A673 (cell line): Measurements from ENCODE around the gene SAMHD1. TPM values are rescaled to one million over a fixed set of nuclear protein-coding genes. Genes with fewer than 3 reads are reported as not detected.

ENCODE experiments used
- BruUV-seq: library from RNA; stranded (reverse); fragments of 400-500 nt; replicated peaks from 2 replicates; lab custom pipeline; 2021; lab: Mats Ljungman, UMichigan
- CTCF ChIA-PET: fragments of 300-600 bp; sonication (Branson Sonifier 250); formaldehyde crosslinking; loops from one replicate; lab custom pipeline; 2022; ENCODE audit warnings: antibody characterized with exemption; lab: Charles Lee
- POLR2A ChIA-PET: fragments of 300-600 bp; sonication (Branson Sonifier 250); formaldehyde crosslinking; loops from one replicate; lab custom pipeline; 2022; ENCODE audit warnings: antibody characterized with exemption; ENCODE audit not compliant: low non-redundant PET; lab: Charles Lee
- DNase-seq: peaks from one replicate; pipeline ENCODE4 v3.0.0-alpha.2; 2015; ENCODE audit warnings: low spot score
- H3K27ac ChIP-seq: fragments of 200-600 bp; sonication (generic); 2 replicates; pipeline ENCODE4 v1.5.1; 2016; ENCODE audit warnings: mixed run types, low read depth, mild to moderate bottlenecking, mixed read lengths, antibody characterized with exemption, low read length; ENCODE audit not compliant: poor library complexity, severe bottlenecking
- H3K27me3 ChIP-seq: fragments of 200-600 bp; sonication (generic); replicated peaks from 2 replicates; pipeline ENCODE4 v1.6.1; 2017; ENCODE audit warnings: mixed run types, low read depth, mild to moderate bottlenecking, mixed read lengths, antibody characterized with exemption, low read length; ENCODE audit not compliant: insufficient read depth, poor library complexity
- H3K36me3 ChIP-seq: fragments of 200-600 bp; sonication (generic); 2 replicates; pipeline ENCODE4 v1.6.1; 2016; ENCODE audit warnings: mixed run types, mild to moderate bottlenecking, mixed read lengths, antibody characterized with exemption, low read length; ENCODE audit not compliant: insufficient read depth, poor library complexity, severe bottlenecking
- H3K4me1 ChIP-seq: fragments of 200-600 bp; sonication (generic); 2 replicates; pipeline ENCODE4 v1.6.1; 2017; ENCODE audit warnings: mixed run types, mild to moderate bottlenecking, mixed read lengths, antibody characterized with exemption, low read length; ENCODE audit not compliant: insufficient read depth, poor library complexity, severe bottlenecking
- H3K4me3 ChIP-seq: fragments of 200-600 bp; sonication (generic); 2 replicates; pipeline ENCODE4 v1.5.1; 2016; ENCODE audit warnings: low read depth, mixed run types, mild to moderate bottlenecking, mixed read lengths, low read length; ENCODE audit not compliant: poor library complexity, severe bottlenecking
- H3K9me3 ChIP-seq: fragments of 200-600 bp; sonication (generic); 2 replicates; pipeline ENCODE4 v1.6.1; 2016; ENCODE audit warnings: mixed run types, low read depth, mild to moderate bottlenecking, mixed read lengths, antibody characterized with exemption, low read length; ENCODE audit not compliant: poor library complexity, severe bottlenecking
- EZH2 ChIP-seq: fragments of 200-600 bp; sonication (generic); IDR thresholded peaks from 2 replicates; pipeline ENCODE4 v1.6.1; 2017; ENCODE audit warnings: borderline replicate concordance, low read depth, mild to moderate bottlenecking, mixed read lengths, antibody characterized with exemption, low read length; ENCODE audit not compliant: poor library complexity, severe bottlenecking
- intact Hi-C: fragments of 100-400 bp; cut with micrococcal nuclease; formaldehyde crosslinking; loops from one replicate; pipeline ENCODE4 v1.10.0; 2022; ENCODE audit not compliant: unreplicated experiment
- total RNA-seq: library from RNA; stranded (reverse); gene quantifications from 2 replicates; pipeline ENCODE4 v1.2.3, GENCODE V29; 2021
- TF ChIP-seq, protein P1 (sequence below): fragments of 300-800, 200-600 bp; sonication (generic); conservative IDR thresholded peaks from 2 replicates; pipeline ENCODE4 v1.5.1; 2017; ENCODE audit warnings: low read depth, mild to moderate bottlenecking, antibody characterized with exemption, low read length, moderate library complexity, mixed read lengths

Gene SAMHD1
- total RNA-seq, 1 experiment from 2014 or later = 10.9 TPM

DNA sequence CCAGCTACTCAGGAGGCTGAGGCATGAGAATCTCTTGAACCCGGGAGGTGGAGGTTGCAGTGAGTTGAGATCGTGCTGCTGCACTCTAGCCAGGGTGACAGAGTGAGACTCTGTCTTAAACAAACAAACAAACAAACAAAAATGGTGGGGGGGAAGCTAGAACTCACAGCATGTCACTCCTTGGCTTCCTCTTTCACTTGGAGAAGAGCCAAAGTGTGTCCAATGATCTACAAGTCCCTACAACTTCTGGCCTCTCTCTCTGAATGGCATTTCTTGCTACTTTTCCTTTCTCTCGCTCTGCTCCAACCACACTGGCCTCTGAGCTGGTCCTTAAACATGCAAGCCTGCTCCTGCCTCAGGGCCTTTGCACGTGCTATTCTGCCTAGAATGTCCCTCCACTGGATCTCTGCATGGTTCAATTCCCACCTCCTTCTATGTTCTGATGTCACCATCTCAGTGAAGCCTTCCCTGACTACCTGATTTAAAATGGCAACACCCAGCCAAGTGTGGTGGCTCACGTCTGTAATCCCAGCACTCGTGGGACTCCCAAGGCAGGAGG is 67.5 kb downstream of the SAMHD1 start:
- ChIA-PET POLR2A (no interaction called here), CTCF (no interaction called here)
- Histone ChIP-seq H3K4me1 (peaks cover 5% of the 10 kb centered on the region), H3K9me3 (no peaks in the 10 kb centered on the region), H3K27me3 (no peaks in the 10 kb centered on the region), H3K36me3 (no peaks in the 10 kb centered on the region), H3K27ac (no peak overlapping the region), H3K4me3 (no peak overlapping the region)
- BruUV-seq = no TSS peak
- no peak for DNase-seq
- no peak for TF ChIP-seq EZH2
- TF ChIP-seq, protein P1, sequence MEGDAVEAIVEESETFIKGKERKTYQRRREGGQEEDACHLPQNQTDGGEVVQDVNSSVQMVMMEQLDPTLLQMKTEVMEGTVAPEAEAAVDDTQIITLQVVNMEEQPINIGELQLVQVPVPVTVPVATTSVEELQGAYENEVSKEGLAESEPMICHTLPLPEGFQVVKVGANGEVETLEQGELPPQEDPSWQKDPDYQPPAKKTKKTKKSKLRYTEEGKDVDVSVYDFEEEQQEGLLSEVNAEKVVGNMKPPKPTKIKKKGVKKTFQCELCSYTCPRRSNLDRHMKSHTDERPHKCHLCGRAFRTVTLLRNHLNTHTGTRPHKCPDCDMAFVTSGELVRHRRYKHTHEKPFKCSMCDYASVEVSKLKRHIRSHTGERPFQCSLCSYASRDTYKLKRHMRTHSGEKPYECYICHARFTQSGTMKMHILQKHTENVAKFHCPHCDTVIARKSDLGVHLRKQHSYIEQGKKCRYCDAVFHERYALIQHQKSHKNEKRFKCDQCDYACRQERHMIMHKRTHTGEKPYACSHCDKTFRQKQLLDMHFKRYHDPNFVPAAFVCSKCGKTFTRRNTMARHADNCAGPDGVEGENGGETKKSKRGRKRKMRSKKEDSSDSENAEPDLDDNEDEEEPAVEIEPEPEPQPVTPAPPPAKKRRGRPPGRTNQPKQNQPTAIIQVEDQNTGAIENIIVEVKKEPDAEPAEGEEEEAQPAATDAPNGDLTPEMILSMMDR = no peak
- intact Hi-C loops = loop anchor here (10.0 kb wide), 1 partner anchor 669 kb away; no protein-coding TSS in a partner anchor

DNA sequence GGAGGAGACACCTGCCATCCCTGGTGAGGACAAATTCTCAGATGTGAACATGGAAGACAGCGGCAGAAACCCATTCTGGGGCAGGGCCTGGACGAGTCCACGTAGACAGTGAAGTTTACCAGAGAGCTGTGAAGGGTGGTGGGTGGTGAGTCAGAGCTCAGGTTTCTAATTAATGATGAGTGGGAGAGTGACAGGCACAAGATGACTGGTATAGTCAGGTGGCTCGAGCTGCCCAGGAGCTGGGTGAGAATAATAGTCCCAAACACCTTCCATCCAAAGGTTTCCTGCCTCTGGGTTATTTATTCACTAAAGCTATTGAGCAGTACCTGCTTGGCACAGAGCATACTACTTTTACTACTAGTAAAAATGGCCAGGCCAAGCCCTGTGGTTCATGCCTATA is 69.6 kb downstream of the SAMHD1 start:
- Histone ChIP-seq H3K27ac (no peak overlapping the region), H3K36me3 (no peaks in the 10 kb centered on the region), H3K4me3 (no peak overlapping the region), H3K9me3 (no peaks in the 10 kb centered on the region), H3K27me3 (no peaks in the 10 kb centered on the region), H3K4me1 (no peaks in the 10 kb centered on the region)
- CTCF ChIA-PET = no interaction called here
- TF ChIP-seq, protein P1 = no peak
- no peak for TF ChIP-seq EZH2
- BruUV-seq = no TSS peak
- intact Hi-C loops = loop anchor here (10.0 kb wide), 1 partner anchor 667 kb away; no protein-coding TSS in a partner anchor
- no peak for DNase-seq
- POLR2A ChIA-PET = no interaction called here

DNA sequence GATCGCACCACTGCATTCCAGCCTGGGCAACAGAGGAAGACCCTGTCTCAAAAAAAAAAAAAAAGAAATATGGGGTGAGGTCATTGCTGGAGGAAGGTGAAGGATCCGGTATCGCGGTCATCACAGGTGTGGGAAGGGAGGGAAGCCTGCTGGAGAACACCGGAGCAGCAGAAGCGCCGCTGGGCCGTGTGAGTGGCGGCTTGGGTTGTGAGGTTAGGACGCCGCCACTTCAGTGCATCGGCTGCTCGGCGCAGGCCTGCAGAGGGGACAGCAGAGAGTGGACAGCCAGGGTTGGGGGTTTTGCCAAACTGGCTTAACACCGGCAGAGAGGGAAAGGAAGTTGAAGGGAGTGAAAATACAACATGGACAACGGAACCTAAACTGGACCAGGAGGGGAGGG is 70.2 kb downstream of the SAMHD1 start:
- TF ChIP-seq, protein P1 = no peak
- TF ChIP-seq EZH2 = no peak

More for the DNA sequence above, 70.2 kb downstream of the SAMHD1 start:
- H3K27ac ChIP-seq = no peak overlapping the region
- CTCF ChIA-PET = no interaction called here
- no peaks in the 10 kb centered on the region for H3K27me3 ChIP-seq
- no TSS peak for BruUV-seq
- POLR2A ChIA-PET = no interaction called here
- H3K4me1 ChIP-seq = no peaks in the 10 kb centered on the region
- H3K9me3 ChIP-seq = no peaks in the 10 kb centered on the region
- H3K4me3 ChIP-seq = no peak overlapping the region
- H3K36me3 ChIP-seq = no peaks in the 10 kb centered on the region
- no peak for DNase-seq
- intact Hi-C loops = loop anchor here (10.0 kb wide), 1 partner anchor 667 kb away; no protein-coding TSS in a partner anchor
